CD4-positive, alpha-beta memory T cell (primary cell): Measurements from ENCODE around the gene PIK3C2G. TPM values are rescaled to one million over a fixed set of nuclear protein-coding genes. Genes with fewer than 3 reads are reported as not detected.

ENCODE experiments used
- CTCF ChIA-PET: fragments of 350-600 bp; sonication (Branson Sonifier 250); formaldehyde crosslinking; loops from one replicate; lab custom pipeline; 2021; ENCODE audit warnings: inconsistent platforms; ENCODE audit not compliant: partially characterized antibody; lab: Charles Lee
- POLR2A ChIA-PET: fragments of 350-600 bp; sonication (Branson Sonifier 250); formaldehyde crosslinking; loops from one replicate; lab custom pipeline; 2021; ENCODE audit not compliant: partially characterized antibody; lab: Charles Lee
- DNase-seq, 5 donors: peaks; one replicate each; pipeline versions ENCODE4 v3.0.0 to v3.0.0-alpha.2; 2020 to 2022; ENCODE audit warnings: mixed read lengths in 1 of 5
- H3K27ac ChIP-seq: one replicate; pipeline ENCODE4 v1.7.0; 2013; ENCODE audit warnings: low read depth, low read length
- H3K27me3 ChIP-seq: 2 replicates; pipeline ENCODE4 v1.7.0; 2013; ENCODE audit warnings: mild to moderate bottlenecking, low read length, moderate library complexity; ENCODE audit not compliant: insufficient read depth
- H3K36me3 ChIP-seq: 2 replicates; pipeline ENCODE4 v1.7.0; 2013; ENCODE audit warnings: mild to moderate bottlenecking, low read length, moderate library complexity; ENCODE audit not compliant: insufficient read depth
- H3K4me1 ChIP-seq: 2 replicates; pipeline ENCODE4 v1.7.0; 2013; ENCODE audit warnings: mild to moderate bottlenecking, low read length, moderate library complexity; ENCODE audit not compliant: insufficient read depth
- H3K4me3 ChIP-seq, 2 donors: one replicate each; pipeline ENCODE4 v1.7.0; 2013; ENCODE audit warnings: low read length in 2 of 2, mild to moderate bottlenecking in 1 of 2
- H3K9me3 ChIP-seq, 2 donors: one replicate each; pipeline ENCODE4 v1.7.0; 2013; ENCODE audit warnings: low read length in 2 of 2, control low read depth in 1 of 2; ENCODE audit not compliant: control insufficient read depth in 1 of 2
- H3K27ac Mint-ChIP-seq, 7 donors: one replicate each; pipeline ENCODE4 v1.8.0; 2020 to 2021; ENCODE audit warnings: mixed read lengths in 7 of 7, mild to moderate bottlenecking in 6 of 7, inconsistent platforms in 3 of 7, moderate library complexity in 3 of 7
- H3K27me3 Mint-ChIP-seq, 2 donors: one replicate each; pipeline ENCODE4 v1.8.0; 2020 to 2021; ENCODE audit warnings: mixed read lengths in 2 of 2
- H3K36me3 Mint-ChIP-seq, 2 donors: one replicate each; pipeline ENCODE4 v1.8.0; 2020 to 2021; ENCODE audit warnings: mixed read lengths in 2 of 2, inconsistent platforms in 1 of 2, mild to moderate bottlenecking in 1 of 2
- H3K4me1 Mint-ChIP-seq, 4 donors: one replicate each; pipeline ENCODE4 v1.8.0; 2020 to 2021; ENCODE audit warnings: mixed read lengths in 4 of 4, mild to moderate bottlenecking in 1 of 4
- H3K4me3 Mint-ChIP-seq, 8 donors: one replicate each; pipeline ENCODE4 v1.8.0; 2020 to 2021; ENCODE audit warnings: mixed read lengths in 8 of 8, mild to moderate bottlenecking in 7 of 8, moderate library complexity in 6 of 8, inconsistent platforms in 3 of 8
- H3K9me3 Mint-ChIP-seq, 8 donors: one replicate each; pipeline ENCODE4 v1.8.0; 2020 to 2021; ENCODE audit warnings: mixed read lengths in 8 of 8, mild to moderate bottlenecking in 5 of 8, inconsistent platforms in 3 of 8, moderate library complexity in 1 of 8
- intact Hi-C: fragments of 100-400 bp; cut with micrococcal nuclease; formaldehyde crosslinking; loops from one replicate; pipeline ENCODE4 v1.15.1; 2023
- polyA plus RNA-seq, 2 donors: library from polyadenylated mRNA; unstranded; fragments of 300-500 nt; fragmentation: Illumina TruSeq; gene quantifications; one replicate each; pipeline ENCODE4 v1.2.3, GENCODE V29; 2021
- total RNA-seq, 2 experiments: library from RNA; stranded (reverse); gene quantifications; one replicate each; pipeline ENCODE4 v1.2.3, GENCODE V29; 2021

PIK3C2G gene
- total and polyA plus RNA-seq, 4 experiments from 2014 or later, result not detected

DNA sequence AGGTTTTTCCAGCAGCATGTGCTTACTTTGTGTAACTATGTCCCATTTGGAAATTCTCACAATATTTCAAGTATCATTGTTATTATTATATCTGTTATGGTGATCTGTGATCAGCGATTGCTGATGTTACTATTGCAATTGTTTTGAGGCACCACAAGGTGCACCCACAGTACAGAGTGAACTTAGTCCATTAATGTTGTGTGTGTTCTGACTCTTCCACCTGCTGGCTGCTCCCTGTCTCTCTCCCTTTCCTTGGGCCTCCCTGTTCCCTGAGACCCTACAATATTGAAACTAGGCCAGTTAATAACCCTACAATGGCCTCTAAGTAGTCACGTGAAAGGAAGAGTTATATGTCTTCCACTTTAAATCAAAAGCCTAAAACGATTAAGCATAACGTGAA is 153.9 kb downstream of the PIK3C2G start:
- ChIA-PET CTCF (no interaction called here), POLR2A (no interaction called here)
- Mint-ChIP-seq H3K27ac (no peak overlapping the region), H3K9me3 (peaks cover 0 to 4% (median 4%) of the 10 kb centered on the region in 8 donors), H3K4me3 (no peak overlapping the region), H3K4me1 (no peaks in the 10 kb centered on the region), H3K36me3 (no peaks in the 10 kb centered on the region), H3K27me3 (no peaks in the 10 kb centered on the region)
- Histone ChIP-seq H3K36me3 (no peaks in the 10 kb centered on the region), H3K4me1 (no peaks in the 10 kb centered on the region), H3K4me3 (no peak overlapping the region), H3K27ac (no peak overlapping the region), H3K9me3 (no peaks in the 10 kb centered on the region), H3K27me3 (no peaks in the 10 kb centered on the region)
- no peak for DNase-seq
- intact Hi-C loops, result no loop called here

DNA sequence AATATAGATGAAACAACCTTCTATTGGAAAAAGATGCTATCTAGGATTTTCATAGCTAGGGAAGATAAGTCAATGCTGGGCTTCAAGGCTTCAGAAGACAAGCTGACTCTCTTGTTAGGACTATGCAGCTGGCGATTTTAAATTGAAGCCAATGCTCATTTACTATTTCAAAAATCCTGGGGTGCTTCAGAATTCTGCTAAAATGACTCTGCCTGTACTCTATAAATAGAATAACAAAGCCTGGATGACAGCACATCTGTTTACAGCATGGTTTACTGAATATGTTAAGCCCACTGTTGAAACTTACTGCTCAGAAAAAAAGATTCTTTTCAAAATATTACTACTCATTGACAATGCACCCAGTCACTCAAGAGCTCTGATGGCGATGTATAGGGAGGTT is 155.1 kb downstream of the PIK3C2G start:
- no peaks in the 10 kb centered on the region for H3K4me1 Mint-ChIP-seq
- Histone ChIP-seq H3K27ac (no peak overlapping the region), H3K4me3 (no peak overlapping the region), H3K9me3 (no peaks in the 10 kb centered on the region), H3K36me3 (no peaks in the 10 kb centered on the region), H3K27me3 (no peaks in the 10 kb centered on the region), H3K4me1 (no peaks in the 10 kb centered on the region)
- no peak overlapping the region for H3K27ac Mint-ChIP-seq
- no peaks in the 10 kb centered on the region for H3K27me3 Mint-ChIP-seq
- ChIA-PET CTCF (no interaction called here), POLR2A (no interaction called here)
- no peaks in the 10 kb centered on the region for H3K36me3 Mint-ChIP-seq
- peaks cover 0 to 4% (median 4%) of the 10 kb centered on the region in 8 donors for H3K9me3 Mint-ChIP-seq
- no peak overlapping the region for H3K4me3 Mint-ChIP-seq
- intact Hi-C loops, result no loop called here
- DNase-seq, result no peak

DNA sequence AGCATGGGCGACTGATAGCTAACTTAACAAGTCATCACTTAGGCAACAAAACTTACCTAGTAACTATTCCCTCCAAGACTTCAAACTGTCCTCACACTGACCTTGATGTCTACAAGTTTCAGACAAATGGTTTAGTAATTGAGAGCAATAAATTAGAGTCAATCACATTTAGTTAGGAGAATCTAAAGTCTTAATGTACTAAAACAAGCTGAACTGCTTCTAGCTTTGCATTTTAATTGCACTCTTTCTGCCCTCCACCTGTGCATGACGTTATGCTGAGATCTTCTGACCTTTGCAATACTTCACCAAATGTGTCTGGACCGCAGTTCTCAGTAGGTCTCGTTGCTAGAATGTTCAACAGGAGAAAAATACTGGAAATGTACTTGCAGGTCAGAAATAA is 158.0 kb downstream of the PIK3C2G start:
- ChIA-PET CTCF (no interaction called here), POLR2A (no interaction called here)
- no peaks in the 10 kb centered on the region for H3K27me3 ChIP-seq
- H3K9me3 ChIP-seq, result no peaks in the 10 kb centered on the region
- Mint-ChIP-seq H3K9me3 (peaks cover 0 to 4% (median 4%) of the 10 kb centered on the region in 8 donors), H3K27me3 (no peaks in the 10 kb centered on the region), H3K27ac (no peak overlapping the region), H3K36me3 (no peaks in the 10 kb centered on the region), H3K4me3 (no peak overlapping the region), H3K4me1 (no peaks in the 10 kb centered on the region)
- no peak overlapping the region for H3K4me3 ChIP-seq
- no peak for DNase-seq
- H3K27ac ChIP-seq, result no peak overlapping the region
- no peaks in the 10 kb centered on the region for H3K36me3 ChIP-seq
- no peaks in the 10 kb centered on the region for H3K4me1 ChIP-seq
- intact Hi-C loops, result no loop called here

DNA sequence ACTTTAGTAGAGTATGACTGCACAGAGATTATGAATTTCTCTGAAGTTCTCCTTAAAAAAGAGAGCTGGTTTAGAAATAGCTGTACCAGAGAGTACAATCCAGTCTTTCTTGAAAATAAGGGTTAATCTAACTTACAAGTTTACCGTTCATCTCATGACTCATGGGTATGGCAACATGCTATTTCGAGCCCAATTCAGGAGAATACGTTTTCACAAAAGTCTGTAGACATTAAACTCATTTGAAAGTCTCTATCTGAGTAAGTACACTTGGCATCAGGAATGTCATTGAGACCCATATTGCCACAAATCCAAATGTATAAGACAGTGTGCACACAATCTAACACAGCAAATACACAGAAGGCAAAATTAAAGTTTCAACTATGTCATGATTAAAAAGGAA is 160.5 kb downstream of the PIK3C2G start:
- Mint-ChIP-seq H3K4me3 (no peak overlapping the region), H3K27me3 (no peaks in the 10 kb centered on the region), H3K27ac (no peak overlapping the region), H3K9me3 (peaks cover 0 to 9% (median 4%) of the 10 kb centered on the region in 8 donors), H3K36me3 (no peaks in the 10 kb centered on the region), H3K4me1 (no peaks in the 10 kb centered on the region)
- H3K27ac ChIP-seq, result no peak overlapping the region
- ChIA-PET CTCF (no interaction called here), POLR2A (no interaction called here)
- H3K4me1 ChIP-seq, result no peaks in the 10 kb centered on the region
- no peaks in the 10 kb centered on the region for H3K9me3 ChIP-seq
- no peaks in the 10 kb centered on the region for H3K36me3 ChIP-seq
- intact Hi-C loops, result no loop called here
- no peaks in the 10 kb centered on the region for H3K27me3 ChIP-seq
- no peak overlapping the region for H3K4me3 ChIP-seq
- no peak for DNase-seq

DNA sequence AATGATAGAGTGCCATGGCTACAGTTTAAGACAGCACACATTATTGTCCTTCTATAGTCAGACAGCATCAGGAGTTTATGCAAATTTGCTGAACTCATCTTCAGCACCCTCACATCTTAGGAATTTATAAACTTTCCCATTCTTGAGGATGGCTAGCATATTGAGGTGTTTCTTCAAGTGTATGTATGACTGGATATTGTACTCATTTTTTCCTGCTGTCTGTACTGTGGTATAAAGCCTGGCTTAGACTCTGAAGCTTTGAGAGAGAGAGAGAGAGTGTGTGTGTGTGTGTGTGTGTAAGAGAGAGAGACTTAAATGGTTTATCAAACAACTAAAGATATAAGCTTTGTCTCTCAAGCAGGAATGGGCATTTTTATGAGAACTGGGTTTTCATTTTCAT is 161.6 kb downstream of the PIK3C2G start:
- intact Hi-C loops, result no loop called here
- Histone ChIP-seq H3K4me3 (no peak overlapping the region), H3K36me3 (no peaks in the 10 kb centered on the region), H3K27me3 (no peaks in the 10 kb centered on the region), H3K27ac (no peak overlapping the region), H3K9me3 (no peaks in the 10 kb centered on the region), H3K4me1 (no peaks in the 10 kb centered on the region)
- Mint-ChIP-seq H3K4me1 (no peaks in the 10 kb centered on the region), H3K9me3 (peaks cover 0 to 9% (median 4%) of the 10 kb centered on the region in 8 donors), H3K27ac (no peak overlapping the region), H3K27me3 (no peaks in the 10 kb centered on the region), H3K36me3 (no peaks in the 10 kb centered on the region), H3K4me3 (no peak overlapping the region)
- no peak for DNase-seq
- ChIA-PET CTCF (no interaction called here), POLR2A (no interaction called here)

DNA sequence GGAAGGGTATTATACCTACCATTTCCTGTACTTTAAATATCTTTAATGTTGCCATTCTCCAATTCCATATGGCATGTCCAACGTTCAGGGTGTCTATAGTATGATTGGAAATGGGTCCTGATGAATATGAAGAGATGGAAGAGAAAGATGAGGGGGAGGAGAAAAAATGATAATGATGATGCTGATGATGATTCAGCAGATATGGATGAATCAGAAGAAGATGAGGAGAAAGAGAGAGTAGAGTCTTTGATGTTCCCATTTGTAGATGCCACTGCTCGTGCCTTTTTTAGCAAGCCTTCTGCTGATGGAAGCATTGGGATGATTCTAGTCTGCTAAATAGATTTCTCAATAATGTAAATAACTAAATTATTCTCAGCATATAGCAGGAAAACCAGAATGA is 163.5 kb downstream of the PIK3C2G start:
- no peak overlapping the region for H3K27ac Mint-ChIP-seq
- H3K9me3 Mint-ChIP-seq, result peaks cover 0 to 9% (median 2%) of the 10 kb centered on the region in 8 donors
- no peaks in the 10 kb centered on the region for H3K4me1 Mint-ChIP-seq
- Histone ChIP-seq H3K27ac (no peak overlapping the region), H3K4me1 (no peaks in the 10 kb centered on the region), H3K4me3 (no peak overlapping the region), H3K36me3 (no peaks in the 10 kb centered on the region), H3K9me3 (no peaks in the 10 kb centered on the region), H3K27me3 (no peaks in the 10 kb centered on the region)
- no peaks in the 10 kb centered on the region for H3K27me3 Mint-ChIP-seq
- POLR2A ChIA-PET, result no interaction called here
- intact Hi-C loops, result no loop called here
- CTCF ChIA-PET, result no interaction called here
- H3K4me3 Mint-ChIP-seq, result no peak overlapping the region
- no peak for DNase-seq
- no peaks in the 10 kb centered on the region for H3K36me3 Mint-ChIP-seq

DNA sequence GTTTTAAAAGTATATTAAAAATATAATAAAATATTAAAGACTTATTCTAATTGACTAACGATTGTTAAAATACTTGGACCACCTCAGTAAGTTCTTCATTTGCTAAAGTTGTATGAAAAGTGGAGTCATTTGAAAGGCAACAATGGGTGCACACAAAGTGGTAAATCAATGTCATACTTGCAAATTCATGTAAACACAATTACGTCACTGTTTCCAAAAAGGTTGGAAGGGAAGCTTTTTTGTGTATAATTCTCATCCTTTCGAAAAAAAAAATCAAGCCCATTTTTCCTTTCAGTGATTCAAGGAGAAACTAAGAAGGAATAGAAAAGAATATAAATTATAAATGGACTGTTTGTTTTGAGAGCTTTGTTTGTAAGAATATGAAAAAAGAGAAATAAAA is 166.2 kb downstream of the PIK3C2G start:
- no peak for DNase-seq
- H3K27me3 Mint-ChIP-seq, result no peaks in the 10 kb centered on the region
- H3K36me3 Mint-ChIP-seq, result no peaks in the 10 kb centered on the region
- Histone ChIP-seq H3K4me1 (no peaks in the 10 kb centered on the region), H3K4me3 (no peak overlapping the region), H3K9me3 (no peaks in the 10 kb centered on the region), H3K36me3 (no peaks in the 10 kb centered on the region), H3K27ac (no peak overlapping the region), H3K27me3 (no peaks in the 10 kb centered on the region)
- ChIA-PET POLR2A (no interaction called here), CTCF (no interaction called here)
- intact Hi-C loops, result no loop called here
- H3K27ac Mint-ChIP-seq, result no peak overlapping the region
- no peaks in the 10 kb centered on the region for H3K4me1 Mint-ChIP-seq
- H3K9me3 Mint-ChIP-seq, result peaks cover 0 to 9% (median 4%) of the 10 kb centered on the region in 8 donors
- H3K4me3 Mint-ChIP-seq, result no peak overlapping the region

DNA sequence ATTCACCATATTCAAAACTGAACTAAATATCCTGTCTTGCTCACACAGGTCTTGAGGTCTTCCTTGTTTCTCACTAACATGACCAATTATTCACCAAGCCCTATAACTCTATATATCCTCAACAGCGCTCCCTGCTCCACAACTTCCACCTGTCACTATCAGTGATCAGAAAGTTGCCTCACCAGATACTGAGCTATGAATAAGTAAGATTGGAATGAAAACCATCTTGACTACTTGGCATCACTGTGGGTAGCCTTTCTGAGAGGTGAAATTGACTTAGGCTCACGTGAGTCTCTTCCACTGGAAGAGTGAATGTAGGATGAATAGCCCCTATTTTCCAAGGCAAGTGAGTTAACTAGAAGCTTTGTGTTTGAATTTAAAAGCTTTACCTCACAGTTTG is 167.1 kb downstream of the PIK3C2G start:
- Mint-ChIP-seq H3K9me3 (peaks cover 0 to 5% (median 4%) of the 10 kb centered on the region in 8 donors), H3K27me3 (no peaks in the 10 kb centered on the region), H3K36me3 (no peaks in the 10 kb centered on the region), H3K4me3 (no peak overlapping the region), H3K4me1 (no peaks in the 10 kb centered on the region), H3K27ac (no peak overlapping the region)
- CTCF ChIA-PET, result no interaction called here
- H3K27ac ChIP-seq, result no peak overlapping the region
- DNase-seq, result no peak
- intact Hi-C loops, result no loop called here
- H3K9me3 ChIP-seq, result no peaks in the 10 kb centered on the region
- no peak overlapping the region for H3K4me3 ChIP-seq
- POLR2A ChIA-PET, result no interaction called here
- no peaks in the 10 kb centered on the region for H3K36me3 ChIP-seq
- H3K4me1 ChIP-seq, result no peaks in the 10 kb centered on the region
- no peaks in the 10 kb centered on the region for H3K27me3 ChIP-seq
